Inflammatory macrophage treated with lipopolysaccharide for 4 hours (primary cell): ENCODE results near the gene ABI3.

Source experiments
- DNase-seq: peaks from one replicate; pipeline ENCODE4 v3.0.0-alpha.2; 2020

ABI3 gene

DNA sequence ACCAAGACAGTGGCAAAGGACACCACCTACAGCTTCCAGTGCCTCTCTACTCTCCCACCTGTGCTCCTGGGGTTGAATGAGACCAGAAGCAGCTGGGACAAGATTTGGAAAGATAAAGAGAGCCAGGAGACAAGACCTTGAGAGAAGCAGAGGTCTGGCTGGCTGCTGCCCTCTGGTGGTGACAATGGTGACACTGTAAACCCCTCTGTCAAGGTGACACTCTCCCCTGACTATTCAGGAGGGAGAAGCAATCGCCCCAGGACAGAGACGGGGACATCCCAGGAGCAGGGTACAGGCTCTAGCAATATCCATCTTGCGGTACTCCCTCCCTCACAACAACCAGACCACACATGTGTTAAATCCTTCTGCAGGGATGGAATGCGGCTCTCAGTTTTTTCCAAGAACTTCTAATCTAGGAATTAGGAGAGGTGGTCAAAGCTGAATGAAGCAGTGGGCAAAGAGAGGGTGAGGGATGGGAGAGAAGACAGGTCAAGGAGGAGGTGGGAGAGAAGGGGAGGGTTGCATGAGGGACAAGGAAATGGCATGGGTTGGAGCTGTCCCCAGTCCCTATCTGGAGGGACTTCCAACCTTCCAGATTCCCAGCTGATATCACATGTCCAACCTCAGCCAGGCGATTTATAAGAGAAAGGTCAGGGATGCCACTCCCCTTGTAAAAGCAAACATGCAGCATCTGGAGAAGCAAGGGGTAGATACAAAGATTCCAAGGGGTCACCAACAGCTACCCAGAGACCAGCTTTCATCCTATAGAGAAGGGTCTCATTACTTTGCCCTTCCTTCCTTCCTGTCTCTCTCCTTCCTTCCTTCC, 17.1 kb downstream of the ABI3 start:
- DNase-seq, result peak; percentile 69

DNA sequence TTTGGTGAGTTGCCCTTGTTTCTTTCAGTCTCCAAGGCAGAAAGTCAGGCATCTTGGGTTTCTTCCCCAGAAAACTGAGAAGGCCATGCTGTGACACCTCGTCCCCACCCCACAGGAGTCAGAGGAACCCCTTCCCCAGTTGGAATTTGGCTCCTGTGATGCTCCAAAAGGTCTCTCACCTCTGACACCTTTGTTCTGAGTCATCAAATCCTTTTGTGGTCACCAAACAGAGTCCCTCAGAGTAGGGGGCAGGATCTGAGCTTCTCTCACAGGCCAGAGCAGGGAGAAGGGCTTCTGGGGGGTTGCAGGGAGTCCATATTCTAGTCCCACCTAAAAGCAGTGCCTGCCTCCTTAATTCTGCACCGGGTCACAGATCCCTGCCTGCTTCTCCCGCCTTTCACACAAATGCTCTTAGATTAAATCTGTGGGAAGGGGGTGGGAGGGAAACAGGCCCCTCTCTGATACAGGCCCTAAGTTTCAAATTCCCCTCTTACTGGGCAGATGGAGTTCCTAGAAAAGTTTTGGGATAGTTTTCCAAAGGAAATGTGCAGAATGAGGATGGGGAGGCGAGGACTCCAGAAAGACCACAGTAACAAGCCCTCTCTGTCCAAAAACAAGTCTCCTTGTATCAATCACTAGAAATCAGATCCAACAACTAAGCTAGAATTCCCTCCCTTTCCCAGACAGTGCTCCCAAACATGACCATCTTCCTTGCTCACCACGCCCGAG, 18.7 kb downstream of the ABI3 start:
- DNase-seq, result no peak

DNA sequence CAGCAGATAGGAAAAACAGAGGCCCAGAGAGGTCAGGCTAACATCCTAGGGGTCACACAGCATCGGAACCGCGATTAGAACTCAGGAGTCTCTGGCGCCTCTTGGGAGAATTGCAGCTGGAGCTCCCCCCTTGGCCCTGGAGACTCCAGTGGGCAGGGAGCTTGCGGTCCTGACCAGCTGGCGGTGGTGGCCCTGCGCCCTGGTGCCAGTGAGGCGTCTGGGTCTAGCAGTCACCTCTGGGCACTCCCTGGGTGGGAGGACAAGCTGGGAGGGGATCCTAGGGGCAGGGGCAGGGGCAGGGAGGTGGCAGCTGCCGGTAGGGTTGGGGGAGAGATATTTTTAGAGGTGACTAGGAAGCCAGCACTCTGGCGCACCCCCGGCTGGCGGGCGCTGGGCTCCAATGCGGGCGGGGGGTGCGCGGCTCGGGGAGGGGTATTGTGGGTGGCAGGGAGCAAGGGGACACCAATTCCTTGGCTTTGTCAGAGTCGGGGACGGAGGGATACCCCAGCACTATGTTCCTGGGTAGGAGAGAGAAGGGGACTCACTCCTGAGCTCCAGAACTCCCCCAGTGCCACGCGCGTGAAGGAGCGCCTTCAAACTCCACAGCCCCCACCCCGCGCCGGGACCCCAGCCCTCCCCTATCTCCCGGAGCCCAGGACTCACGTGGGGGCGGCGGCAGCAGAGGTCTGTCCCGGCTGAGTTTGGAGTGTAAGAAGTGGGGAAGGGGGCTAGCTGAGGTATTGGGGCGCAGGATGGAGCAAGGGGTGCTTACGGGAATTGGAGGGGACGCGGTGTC, 19.5 kb downstream of the ABI3 start:
- no peak for DNase-seq

DNA sequence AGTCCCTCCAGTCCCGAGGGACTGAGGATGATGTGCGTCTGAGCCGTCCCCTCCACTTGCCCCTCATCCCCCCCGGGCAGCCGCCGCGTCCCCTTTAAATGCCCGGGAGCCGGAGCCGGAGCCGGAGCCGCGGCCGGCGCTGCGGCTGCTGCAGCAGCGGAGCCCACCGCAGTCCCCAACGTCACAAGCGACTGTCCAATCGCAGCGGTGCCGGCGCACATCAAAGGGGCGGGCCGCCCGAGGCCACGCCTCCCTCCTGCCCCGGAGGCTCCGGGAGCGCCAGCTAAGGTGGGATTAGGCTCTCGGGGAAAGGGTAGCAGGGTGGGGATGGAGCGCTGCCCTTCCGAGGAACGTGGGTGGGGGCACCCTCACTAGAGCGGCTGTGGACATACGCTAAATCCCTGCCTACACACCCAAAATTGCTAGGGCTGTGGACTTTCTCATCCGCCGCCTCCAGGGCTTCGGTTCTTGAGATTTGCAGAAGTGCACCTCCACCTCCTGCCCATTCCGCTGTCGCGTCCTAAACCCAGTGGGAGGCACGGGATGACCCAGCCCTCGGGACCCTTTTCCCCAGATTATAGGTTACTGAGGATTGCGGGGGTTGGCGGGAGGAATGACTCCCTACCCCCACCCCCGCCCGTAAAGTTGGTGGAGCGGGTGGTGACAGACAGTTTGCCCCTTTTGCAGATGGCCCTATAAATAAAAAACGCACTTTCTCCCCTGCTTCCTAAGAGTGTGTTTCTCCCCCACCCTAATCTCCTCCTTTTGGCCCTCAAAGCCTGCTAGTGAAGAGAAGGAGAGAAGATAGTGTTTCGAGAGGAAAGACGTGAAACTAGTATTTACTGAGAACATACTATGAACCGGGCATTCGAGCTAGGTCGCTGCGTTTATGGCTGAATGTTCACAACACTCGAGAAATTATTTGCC, 20.4 kb downstream of the ABI3 start, which contains the start of gene PHOSPHO1:
TSS of gene PHOSPHO1 (minus strand) at position 152 of the 927 bp plus-strand sequence. CDS start 4,096 bp downstream, outside the sequence.
- peak; percentile 76 for DNase-seq

DNA sequence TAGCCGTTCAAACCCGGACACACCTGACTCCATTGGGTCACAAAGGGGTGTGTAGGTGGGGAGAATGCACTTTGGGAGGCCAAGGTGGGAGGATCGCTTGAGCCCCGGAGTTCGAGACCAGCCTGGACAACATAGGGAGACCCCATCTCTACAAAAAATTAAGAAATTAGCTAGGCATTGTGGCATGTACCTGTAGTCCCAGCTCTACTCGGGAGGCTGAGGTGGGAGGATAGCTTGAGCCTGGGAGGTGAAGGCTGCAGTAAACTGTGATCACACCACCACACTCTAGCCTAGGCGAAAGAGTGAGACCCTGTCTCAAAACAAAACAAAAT, 21.0 kb downstream of the ABI3 start:
- DNase-seq, result no peak

DNA sequence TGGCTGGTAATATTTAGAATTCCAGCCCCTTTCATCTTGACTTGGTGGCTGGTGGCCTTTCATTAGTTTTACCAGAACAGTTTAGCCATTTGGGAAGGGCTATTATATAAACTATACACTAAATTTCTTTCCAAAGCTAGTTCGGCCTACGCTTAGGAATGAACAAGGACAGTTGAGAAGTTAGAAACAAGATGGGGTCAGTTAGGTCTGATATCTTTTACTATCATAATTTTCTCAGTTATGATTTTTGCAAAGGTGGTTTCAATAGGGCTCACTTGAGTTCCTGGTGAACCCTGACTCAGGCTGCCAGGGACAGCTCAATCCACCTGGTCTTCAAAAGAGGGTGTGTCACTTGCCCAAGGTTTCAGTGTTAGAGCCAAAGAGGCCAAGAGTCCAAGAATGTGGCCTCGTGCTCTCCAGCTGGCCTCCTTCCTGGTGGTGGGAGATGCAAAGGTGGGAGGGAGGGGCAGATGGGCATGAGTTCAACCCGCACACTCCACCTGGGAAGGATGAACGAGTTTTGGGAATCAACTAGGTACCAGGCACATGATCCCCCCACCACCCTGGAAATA, 24.1 kb downstream of the ABI3 start:
- no peak for DNase-seq

DNA sequence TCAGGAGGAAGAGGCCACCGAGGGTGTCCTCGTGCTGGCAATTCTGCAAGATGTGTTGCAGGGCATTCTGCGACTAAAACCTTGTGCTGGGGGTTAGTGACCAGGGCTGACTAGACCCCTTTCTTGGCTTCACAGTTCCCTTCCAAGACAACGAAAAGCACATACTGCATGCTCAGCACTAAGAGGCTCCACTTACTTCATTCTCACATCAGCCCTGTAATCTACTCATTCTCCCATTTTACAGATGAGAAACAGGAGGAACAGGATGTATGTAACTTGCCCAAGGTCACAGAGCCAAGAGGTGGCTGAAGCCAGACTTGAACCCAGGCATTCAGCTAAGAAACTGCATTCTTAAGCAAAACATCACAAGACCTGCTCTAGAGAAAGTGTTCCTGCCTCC, 25.4 kb downstream of the ABI3 start:
- DNase-seq, result no peak

DNA sequence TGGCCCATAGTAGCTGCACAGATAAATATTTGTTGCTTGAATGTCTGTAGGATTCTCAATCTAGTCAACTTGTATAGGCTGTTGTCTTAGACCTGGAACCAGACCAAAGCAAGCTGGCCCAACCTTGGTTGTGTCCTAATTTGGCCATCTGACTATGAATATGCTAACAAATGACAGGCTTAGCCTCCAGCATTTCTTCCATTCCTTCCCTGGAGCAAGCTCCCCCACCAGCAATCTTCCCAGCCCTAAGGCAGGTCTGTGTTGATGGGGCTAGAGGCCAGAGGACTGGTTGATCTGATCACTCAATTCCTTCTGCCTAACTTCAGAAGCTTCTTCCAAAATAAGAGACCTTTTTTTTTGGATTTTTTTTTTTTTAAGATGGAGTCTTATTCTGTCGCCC, 29.5 kb downstream of the ABI3 start:
- no peak for DNase-seq

DNA sequence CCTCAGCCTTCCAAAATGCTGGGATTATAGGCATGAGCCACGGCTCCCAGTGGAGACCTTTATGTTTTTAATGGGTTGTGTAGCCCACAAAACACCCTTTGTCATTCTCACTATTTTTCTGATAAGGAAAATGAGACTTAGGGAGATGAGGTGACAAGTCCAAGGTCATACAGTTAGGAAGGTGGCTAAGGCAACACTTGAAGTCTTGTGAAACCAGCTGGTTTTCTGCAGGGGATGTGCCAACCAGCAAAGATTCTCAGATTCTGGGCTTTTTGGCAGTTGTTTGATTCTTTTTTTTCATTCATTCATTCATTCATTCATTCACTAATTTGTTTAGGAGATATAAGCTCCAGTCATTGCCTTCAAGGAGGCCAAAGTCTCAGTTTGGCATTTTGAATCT, 30.1 kb downstream of the ABI3 start:
- no peak for DNase-seq

DNA sequence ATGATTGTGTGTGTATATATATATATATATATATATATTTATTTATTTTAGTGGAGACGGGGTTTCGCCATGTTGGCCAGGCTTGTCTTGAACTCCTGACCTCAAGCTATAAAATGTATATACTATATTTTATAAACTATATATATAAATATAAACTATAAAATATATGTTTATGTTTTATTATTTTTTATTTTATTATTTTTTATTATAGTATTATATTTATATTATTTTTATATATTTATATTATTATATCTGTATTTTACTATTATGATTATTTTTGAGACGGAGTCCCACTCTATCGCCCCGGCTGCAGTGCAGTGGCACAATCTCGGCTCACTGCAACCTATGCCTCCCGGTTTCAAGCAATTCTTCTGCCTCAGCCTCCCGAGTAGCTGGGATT, 30.5 kb downstream of the ABI3 start:
- no peak for DNase-seq

DNA sequence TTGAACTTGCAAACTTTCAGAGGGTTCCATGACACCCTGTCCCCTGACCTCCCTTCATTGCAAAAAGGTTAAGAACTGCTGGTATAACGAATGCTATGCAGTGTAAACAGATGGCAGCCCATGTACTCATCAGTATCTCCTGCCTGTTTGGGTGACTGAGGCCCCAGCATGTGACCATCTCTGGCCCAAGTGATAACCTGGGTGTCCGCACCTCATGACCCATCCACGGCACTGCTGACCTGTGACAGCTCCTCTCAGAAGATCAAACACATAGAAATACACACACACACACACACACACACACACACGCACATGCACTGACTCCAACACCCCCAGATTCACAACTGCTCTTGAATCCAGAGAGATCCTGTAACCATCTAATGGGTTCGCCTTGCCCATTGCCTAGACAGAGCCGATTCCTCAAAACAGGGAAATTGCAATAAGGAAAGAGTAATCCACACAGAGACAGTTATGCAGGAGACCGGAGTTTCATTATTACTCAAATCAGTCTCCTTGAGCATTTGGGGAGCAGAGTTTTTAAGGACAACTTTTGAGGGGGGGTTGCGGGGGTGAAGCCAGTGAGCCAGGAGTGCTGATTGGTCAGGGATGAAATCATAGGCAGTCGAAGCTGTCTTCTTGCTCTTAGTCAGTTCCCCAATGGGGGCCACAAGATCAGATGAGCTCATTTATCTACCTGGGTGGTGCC, 31.3 kb downstream of the ABI3 start:
- DNase-seq, result no peak

DNA sequence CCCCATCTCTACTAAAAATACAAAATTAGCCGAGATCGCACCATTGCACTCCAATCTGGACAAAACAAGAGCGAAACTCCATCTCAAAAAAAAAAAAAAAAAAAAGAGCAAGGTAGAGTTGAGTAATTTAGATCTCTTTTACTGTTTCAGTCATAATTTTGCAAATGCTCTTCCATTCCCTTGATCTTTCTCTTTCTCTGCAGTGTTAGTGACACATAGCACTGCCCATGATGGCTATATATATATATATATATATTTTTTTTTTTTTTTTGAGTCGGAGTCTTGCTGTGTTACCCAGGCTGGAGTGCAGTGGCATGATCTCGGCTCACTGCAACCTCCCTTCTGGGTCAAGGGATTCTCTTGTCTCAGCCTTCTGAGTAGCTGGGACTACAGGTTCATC, 32.3 kb downstream of the ABI3 start:
- DNase-seq, result no peak

DNA sequence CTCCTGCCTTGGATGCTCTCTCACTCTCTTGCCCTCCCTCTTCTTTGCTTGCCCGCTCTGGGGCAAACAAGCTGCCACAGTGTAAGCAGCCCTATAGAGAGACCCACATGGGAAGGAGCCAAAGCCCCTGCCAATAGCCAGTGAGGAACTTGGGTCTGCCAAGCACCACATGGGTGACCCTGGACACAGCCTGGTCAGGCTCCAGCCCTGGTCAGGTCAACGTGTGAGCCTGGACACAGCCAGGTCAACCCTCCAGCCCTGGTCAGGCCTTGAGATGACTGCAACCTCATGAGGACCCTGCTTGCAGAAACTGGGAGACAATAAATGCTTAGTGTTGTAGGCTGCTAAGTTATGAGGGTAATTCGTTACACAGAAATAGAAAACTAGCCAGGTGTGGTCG, 34.3 kb downstream of the ABI3 start:
- no peak for DNase-seq

DNA sequence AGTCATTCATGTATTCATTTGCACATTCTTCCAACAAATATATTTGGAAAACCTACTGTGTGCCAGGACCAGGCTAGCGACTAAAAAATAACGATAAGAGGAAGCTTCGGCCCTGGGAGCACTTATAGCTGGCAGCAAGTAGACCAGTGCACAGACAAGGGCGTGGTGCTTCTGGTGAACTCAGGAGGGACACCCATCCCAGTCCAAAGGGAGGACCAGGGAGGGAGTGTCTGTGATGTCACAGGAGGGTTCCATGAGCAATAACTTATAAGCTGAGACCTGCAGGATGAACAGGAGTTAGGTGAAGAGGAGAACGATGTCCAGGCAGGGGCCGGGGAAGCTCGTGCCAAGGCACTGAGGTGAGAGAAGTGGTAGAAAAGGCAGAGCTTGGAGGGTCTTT, 37.4 kb downstream of the ABI3 start:
- DNase-seq, result no peak

DNA sequence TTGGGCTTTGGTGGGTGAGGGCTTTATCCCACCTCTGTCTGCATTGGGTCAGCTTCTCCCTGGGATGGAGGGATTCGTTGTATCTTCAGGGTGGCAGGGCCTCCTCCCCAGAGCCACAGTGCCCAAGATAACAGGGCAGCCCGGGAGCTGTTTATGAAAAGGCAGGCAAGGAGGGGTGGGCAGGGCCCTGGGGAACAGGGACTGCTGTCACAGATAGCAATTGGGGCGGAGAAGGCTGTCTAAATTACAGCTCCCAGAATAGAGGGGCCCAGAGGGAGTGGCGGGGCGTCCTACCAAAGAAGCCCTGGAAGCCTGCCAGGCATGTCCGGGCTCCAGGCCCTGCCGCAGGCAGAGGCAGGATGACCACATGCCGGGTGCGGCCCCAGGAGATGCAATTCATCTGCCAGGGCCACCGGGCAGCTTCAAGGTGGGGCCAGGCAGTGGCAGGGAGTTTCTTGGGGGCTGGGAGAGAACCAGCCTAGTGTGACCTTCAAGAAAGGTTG, 38.8 kb downstream of the ABI3 start:
- no peak for DNase-seq

DNA sequence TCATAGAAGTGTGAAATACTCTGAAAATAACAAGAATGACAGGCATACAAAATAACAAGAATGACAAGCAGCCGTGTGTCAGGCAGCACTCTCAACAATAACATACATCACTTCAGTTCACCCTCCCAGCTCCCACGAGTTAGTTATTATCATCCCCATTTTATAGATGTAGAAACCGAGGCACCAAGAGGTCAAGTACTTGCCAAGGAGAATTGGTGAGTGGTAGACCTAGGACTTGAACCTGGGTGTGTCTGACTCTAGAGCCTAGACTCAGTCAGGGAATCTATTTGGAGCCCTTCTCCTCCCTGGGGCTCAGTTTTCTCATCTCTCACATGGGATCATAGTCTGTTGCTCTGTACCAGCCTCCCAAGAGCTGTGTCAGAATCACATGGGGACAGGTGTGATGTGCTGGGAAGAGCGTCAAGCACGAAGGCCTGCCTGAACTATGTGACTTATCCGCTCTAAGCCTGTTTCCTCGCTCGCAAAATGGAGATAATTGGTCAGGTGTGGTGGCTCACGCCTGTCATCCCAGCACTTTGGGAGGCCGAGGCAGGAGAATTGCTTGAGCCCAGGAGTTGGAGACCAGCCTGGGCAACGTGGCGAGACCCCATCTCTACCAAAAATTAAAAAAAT, 39.5 kb downstream of the ABI3 start:
- DNase-seq, result no peak

DNA sequence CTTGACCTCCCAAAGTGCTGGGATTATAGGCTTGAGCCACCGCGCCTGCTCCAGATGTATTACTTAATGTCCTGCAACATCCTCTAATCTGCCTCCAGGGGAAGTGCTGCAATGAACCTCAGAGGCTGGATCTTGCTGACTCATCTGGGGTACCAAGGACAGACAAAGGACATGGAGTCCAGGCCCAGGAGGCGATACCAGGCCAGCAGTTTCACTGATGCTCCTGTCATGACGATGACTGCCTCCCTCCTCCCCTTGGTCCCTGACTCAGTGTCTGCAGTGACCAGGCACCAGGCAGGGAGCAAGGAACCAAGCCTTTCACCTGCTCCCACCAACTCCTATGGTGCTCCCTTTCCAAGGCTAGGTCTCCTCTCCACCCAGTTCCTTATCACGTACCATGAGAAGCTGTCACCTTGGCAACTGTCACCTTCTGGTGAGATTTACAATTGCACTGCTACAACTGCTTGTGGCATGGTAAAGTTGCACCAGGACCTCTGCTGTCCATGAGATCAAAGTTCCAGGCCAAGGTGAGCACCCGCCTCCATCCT, 41.7 kb downstream of the ABI3 start:
- DNase-seq, result peak; percentile 87

DNA sequence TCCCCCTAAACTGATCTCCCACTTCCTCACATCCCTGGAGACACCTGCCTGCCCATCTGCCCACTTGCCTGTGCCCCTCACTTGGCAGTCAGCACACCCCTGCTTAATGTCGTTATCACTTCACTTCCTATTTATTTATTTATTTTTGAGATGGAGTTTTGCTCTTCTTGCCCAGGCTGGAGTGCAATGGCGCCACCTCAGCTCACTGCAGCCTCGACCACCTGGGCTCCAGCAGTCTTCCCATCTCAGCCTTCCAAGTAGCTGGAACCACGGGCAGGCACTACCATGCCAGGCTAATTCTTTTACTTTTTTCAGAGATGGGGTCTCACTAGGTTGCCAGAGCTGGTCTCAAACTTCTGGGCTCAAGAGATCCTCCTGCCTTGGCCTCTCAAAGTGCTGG, 43.6 kb downstream of the ABI3 start:
- no peak for DNase-seq

DNA sequence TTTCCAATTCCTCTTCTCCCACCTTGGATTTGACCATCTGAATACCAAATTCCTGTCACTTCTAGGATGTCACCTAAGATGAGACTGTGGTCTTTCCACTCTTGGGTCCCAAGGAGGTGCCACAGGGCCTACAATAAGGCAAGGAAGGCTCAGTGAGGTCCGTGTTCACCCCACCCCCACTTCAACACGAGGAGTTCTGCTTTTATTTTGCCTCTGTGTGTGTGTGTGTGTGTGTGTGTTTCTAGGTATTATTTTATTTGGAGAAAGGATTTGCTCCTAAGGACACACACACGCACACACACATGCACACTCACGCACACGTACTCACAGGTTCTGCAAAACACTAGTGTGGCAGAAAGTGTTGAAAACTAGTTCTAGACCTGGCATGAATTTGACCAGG, 44.6 kb downstream of the ABI3 start:
- DNase-seq, result no peak

DNA sequence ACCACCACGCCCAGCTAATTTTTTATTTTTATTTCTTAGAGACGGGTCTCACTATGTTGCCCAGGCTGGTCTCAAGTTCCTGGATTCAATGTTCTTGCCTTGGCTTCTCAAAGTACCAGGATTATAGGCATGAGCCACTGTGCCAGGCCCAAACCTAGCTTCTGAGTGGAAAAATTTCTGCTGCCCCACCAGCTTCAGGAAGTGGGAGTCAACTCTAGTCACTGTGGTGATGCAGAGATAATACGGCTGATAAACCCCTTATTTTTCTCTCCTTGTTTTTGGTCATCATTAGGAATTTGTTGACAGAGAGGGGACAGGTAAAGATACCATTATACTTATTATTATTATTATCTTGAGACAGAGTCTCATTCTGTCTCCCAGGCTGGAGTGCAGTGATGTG, 47.9 kb downstream of the ABI3 start:
- no peak for DNase-seq

DNA sequence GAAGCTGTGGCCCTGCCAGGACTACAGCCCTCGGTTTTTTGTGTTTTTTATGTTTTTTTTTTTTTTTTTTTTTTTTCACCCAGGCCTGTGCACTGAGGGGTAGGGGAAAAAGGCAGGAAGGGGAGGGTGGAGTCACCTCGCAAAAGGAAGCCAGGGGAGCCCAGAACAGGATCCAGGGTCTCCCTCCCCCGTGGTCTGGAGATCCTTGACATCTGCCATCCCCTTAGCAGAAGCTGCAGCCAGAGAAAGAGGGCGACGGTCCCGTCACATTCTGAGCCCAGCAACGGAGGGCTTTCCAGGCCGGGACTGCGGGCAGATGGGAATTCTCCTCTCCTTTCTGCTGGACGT, 49.1 kb downstream of the ABI3 start:
- DNase-seq, result no peak
